Caco-2 (cell line): ENCODE data around the gene HK1. TPM values are rescaled to one million over a fixed set of nuclear protein-coding genes. Genes with fewer than 3 reads are reported as not detected.

Source experiments
- BruUV-seq: library from RNA; stranded (reverse); fragments of 400-500 nt; replicated peaks from 2 replicates; lab custom pipeline; 2021; lab: Mats Ljungman, UMichigan
- CTCF ChIA-PET: fragments of 300-600 bp; sonication (Branson Sonifier 250); formaldehyde crosslinking; loops from one replicate; lab custom pipeline; 2022; ENCODE audit warnings: antibody characterized with exemption; lab: Charles Lee
- POLR2A ChIA-PET: fragments of 300-600 bp; sonication (Branson Sonifier 250); formaldehyde crosslinking; loops from one replicate; lab custom pipeline; 2022; ENCODE audit warnings: antibody characterized with exemption; lab: Charles Lee
- DNase-seq, 2 experiments: peaks; one replicate each; pipeline versions ENCODE4 v3.0.0 to v3.0.0-alpha.2; 2020 to 2022
- H3K27me3 ChIP-seq: replicated peaks from 2 replicates; pipeline ENCODE4 v1.6.0; 2011; ENCODE audit warnings: low read length; ENCODE audit not compliant: control insufficient read depth, insufficient read depth
- H3K36me3 ChIP-seq: 2 replicates; pipeline ENCODE4 v1.5.1; 2011; ENCODE audit warnings: low read length; ENCODE audit not compliant: control insufficient read depth, insufficient read depth
- H3K4me1 ChIP-seq: fragments of 250-450 bp; sonication (Bioruptor Pico); 2 replicates; pipeline ENCODE4 v1.5.1; 2020; ENCODE audit warnings: mild to moderate bottlenecking
- H3K4me3 ChIP-seq: 2 replicates; pipeline ENCODE4 v1.5.1; 2011; ENCODE audit warnings: low read depth, mild to moderate bottlenecking, control low read depth, low read length
- H3K9me3 ChIP-seq: fragments of 250-450 bp; sonication (Bioruptor Pico); 2 replicates; pipeline ENCODE4 v1.5.1; 2020; ENCODE audit warnings: mild to moderate bottlenecking, moderate library complexity
- H3K27ac Mint-ChIP-seq: one replicate; pipeline ENCODE4 v1.8.0; 2022; ENCODE audit warnings: mixed read lengths; ENCODE audit not compliant: unreplicated experiment
- H3K27me3 Mint-ChIP-seq: one replicate; pipeline ENCODE4 v1.8.0; 2022; ENCODE audit warnings: mixed read lengths; ENCODE audit not compliant: insufficient read depth, unreplicated experiment
- H3K36me3 Mint-ChIP-seq: one replicate; pipeline ENCODE4 v1.8.0; 2022; ENCODE audit warnings: mild to moderate bottlenecking, mixed read lengths; ENCODE audit not compliant: insufficient read depth, unreplicated experiment
- H3K4me1 Mint-ChIP-seq: one replicate; pipeline ENCODE4 v1.8.0; 2022; ENCODE audit warnings: low read depth, mixed read lengths; ENCODE audit not compliant: unreplicated experiment
- H3K4me3 Mint-ChIP-seq: one replicate; pipeline ENCODE4 v1.8.0; 2022; ENCODE audit warnings: mild to moderate bottlenecking, moderate library complexity, mixed read lengths; ENCODE audit not compliant: unreplicated experiment
- H3K9me3 Mint-ChIP-seq: one replicate; pipeline ENCODE4 v1.8.0; 2022; ENCODE audit warnings: mixed read lengths; ENCODE audit not compliant: unreplicated experiment
- intact Hi-C: fragments of 100-400 bp; cut with micrococcal nuclease; formaldehyde crosslinking; loops from one replicate; pipeline ENCODE4 v1.10.0; 2022; ENCODE audit not compliant: unreplicated experiment
- total RNA-seq: library from RNA; stranded (reverse); gene quantifications from 2 replicates; pipeline ENCODE4 v1.2.3, GENCODE V29; 2022
- TF ChIP-seq, protein P1 (sequence below), 2 experiments: fragments of 200-600 bp in 1 of 2; IDR thresholded peaks; 1 replicate in 1 of 2; 2 replicates in 1 of 2; pipeline versions ENCODE4 v1.5.1 to v1.8.0; 2011 to 2022; ENCODE audit warnings: antibody characterized with exemption in 1 of 2, control low read depth in 1 of 2, inconsistent platforms in 1 of 2, low read depth in 1 of 2, low read length in 1 of 2, mild to moderate bottlenecking in 1 of 2, moderate library complexity in 1 of 2; ENCODE audit not compliant: insufficient read depth in 1 of 2, severe bottlenecking in 1 of 2, unreplicated experiment in 1 of 2

HK1 gene
- total RNA-seq, 1 experiment from 2014 or later = 35.4 TPM

DNA sequence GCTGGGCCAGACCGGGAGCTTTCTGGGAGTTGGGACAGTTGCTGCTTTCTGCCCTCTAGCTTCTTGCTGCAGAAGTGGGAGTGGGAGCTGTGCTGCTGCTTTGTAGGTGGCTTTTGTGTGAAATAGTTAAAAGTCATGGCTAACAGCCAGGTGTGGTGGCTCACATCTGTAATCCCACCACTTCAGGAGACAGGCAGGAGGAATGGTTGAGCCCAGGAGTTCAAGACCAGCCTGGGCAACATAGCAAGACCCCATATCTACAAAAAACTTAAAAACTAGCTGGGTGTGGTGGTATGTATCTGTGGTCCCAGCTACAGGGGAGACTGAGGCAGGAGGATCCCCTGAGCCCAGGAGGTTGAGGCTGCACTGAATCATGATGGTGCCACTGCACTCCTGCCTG lies 124.8 kb downstream of the HK1 start:
- H3K4me3 ChIP-seq = no peak overlapping the region
- POLR2A ChIA-PET = no interaction called here
- H3K27me3 ChIP-seq = no peaks in the 10 kb centered on the region
- Mint-ChIP-seq H3K9me3 (no peaks in the 10 kb centered on the region), H3K36me3 (peaks cover 18% of the 10 kb centered on the region), H3K27ac (no peak overlapping the region), H3K27me3 (no peaks in the 10 kb centered on the region), H3K4me3 (no peak overlapping the region), H3K4me1 (peaks cover 2% of the 10 kb centered on the region)
- H3K9me3 ChIP-seq = no peaks in the 10 kb centered on the region
- TF ChIP-seq, protein P1, sequence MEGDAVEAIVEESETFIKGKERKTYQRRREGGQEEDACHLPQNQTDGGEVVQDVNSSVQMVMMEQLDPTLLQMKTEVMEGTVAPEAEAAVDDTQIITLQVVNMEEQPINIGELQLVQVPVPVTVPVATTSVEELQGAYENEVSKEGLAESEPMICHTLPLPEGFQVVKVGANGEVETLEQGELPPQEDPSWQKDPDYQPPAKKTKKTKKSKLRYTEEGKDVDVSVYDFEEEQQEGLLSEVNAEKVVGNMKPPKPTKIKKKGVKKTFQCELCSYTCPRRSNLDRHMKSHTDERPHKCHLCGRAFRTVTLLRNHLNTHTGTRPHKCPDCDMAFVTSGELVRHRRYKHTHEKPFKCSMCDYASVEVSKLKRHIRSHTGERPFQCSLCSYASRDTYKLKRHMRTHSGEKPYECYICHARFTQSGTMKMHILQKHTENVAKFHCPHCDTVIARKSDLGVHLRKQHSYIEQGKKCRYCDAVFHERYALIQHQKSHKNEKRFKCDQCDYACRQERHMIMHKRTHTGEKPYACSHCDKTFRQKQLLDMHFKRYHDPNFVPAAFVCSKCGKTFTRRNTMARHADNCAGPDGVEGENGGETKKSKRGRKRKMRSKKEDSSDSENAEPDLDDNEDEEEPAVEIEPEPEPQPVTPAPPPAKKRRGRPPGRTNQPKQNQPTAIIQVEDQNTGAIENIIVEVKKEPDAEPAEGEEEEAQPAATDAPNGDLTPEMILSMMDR (IDR thresholded peaks at IDR 0.05; ENCODE audit: insufficient read depth in 1 of 2, low read depth in 1 of 2, low read length in 1 of 2, severe bottlenecking in 1 of 2, unreplicated experiment in 1 of 2) = no peak
- no peaks in the 10 kb centered on the region for H3K36me3 ChIP-seq
- intact Hi-C loops = no loop called here
- peaks cover 2% of the 10 kb centered on the region; the same call in 1 of the 2 replicates for H3K4me1 ChIP-seq
- DNase-seq = no peak
- CTCF ChIA-PET = no interaction called here
- no TSS peak for BruUV-seq

DNA sequence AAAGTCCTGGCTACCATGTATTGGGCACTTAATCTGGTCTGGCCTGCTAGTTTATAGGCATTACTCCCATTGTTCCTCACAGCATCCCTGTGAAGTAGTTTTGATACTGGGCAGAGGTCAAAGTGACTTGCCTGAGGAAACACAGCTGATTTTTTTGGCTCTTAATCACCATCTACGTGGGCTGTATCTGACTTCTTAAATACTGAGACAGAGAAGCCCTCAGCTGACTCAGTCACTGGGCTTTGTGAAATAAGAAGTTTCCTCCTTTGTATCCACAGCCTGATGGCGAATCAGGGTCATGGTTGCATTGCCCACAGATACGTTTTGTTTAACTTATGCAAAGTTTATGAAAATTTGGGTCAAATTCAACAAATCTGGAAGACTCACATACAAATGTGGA lies 125.2 kb downstream of the HK1 start:
- Mint-ChIP-seq H3K27ac (no peak overlapping the region), H3K4me1 (peaks cover 7% of the 10 kb centered on the region), H3K4me3 (no peak overlapping the region), H3K9me3 (no peaks in the 10 kb centered on the region), H3K27me3 (no peaks in the 10 kb centered on the region), H3K36me3 (peaks cover 18% of the 10 kb centered on the region)
- H3K36me3 ChIP-seq = no peaks in the 10 kb centered on the region
- TF ChIP-seq, protein P1 (IDR thresholded peaks at IDR 0.05; ENCODE audit: insufficient read depth in 1 of 2, low read depth in 1 of 2, low read length in 1 of 2, severe bottlenecking in 1 of 2, unreplicated experiment in 1 of 2) = no peak
- no TSS peak for BruUV-seq
- peaks cover 6% of the 10 kb centered on the region; the same call in 1 of the 2 replicates for H3K4me1 ChIP-seq
- POLR2A ChIA-PET = no interaction called here
- no peak for DNase-seq
- intact Hi-C loops = no loop called here
- no peaks in the 10 kb centered on the region for H3K27me3 ChIP-seq
- CTCF ChIA-PET = interaction anchor here (0.7 kb wide), 1 partner anchor 112 kb away, joined by 6 read pairs; no protein-coding TSS in a partner anchor
- no peaks in the 10 kb centered on the region for H3K9me3 ChIP-seq
- H3K4me3 ChIP-seq = no peak overlapping the region

DNA sequence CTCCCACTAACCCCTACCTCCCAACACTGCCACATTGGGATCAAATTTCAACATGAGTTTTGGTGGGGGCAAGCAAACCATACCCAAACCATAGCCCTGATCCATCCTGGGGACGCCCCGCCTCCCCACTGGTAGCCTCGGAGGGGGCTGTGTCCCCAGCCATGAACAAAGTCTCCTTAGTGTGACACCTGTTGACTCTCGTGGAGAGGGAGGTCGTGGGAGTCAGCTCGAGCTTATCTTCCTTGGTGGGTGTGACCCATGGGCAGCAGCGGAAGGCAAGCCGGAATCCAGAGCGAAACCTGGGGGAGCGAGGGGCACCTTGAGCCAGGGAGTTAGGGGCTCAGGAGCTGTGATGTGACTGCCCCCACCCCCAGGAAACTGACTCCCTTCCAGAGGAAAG lies 126.5 kb downstream of the HK1 start:
- H3K27me3 ChIP-seq = no peaks in the 10 kb centered on the region
- CTCF ChIA-PET = interaction anchor here (0.8 kb wide), 1 partner anchor 232 kb away, joined by 3 read pairs; no protein-coding TSS in a partner anchor
- H3K4me3 ChIP-seq = no peak overlapping the region
- intact Hi-C loops = loop anchor here (1.0 kb wide), 1 partner anchor 26 kb away; no protein-coding TSS in a partner anchor
- no peaks in the 10 kb centered on the region for H3K36me3 ChIP-seq
- Mint-ChIP-seq H3K9me3 (no peaks in the 10 kb centered on the region), H3K4me1 (peaks cover 8% of the 10 kb centered on the region), H3K27ac (no peak overlapping the region), H3K36me3 (peaks cover 17% of the 10 kb centered on the region), H3K4me3 (no peak overlapping the region), H3K27me3 (no peaks in the 10 kb centered on the region)
- TF ChIP-seq, protein P1 (IDR thresholded peaks at IDR 0.05; ENCODE audit: insufficient read depth in 1 of 2, low read depth in 1 of 2, low read length in 1 of 2, severe bottlenecking in 1 of 2, unreplicated experiment in 1 of 2) = no peak
- POLR2A ChIA-PET = no interaction called here
- H3K4me1 ChIP-seq = peaks cover 13% of the 10 kb centered on the region
- no TSS peak for BruUV-seq
- H3K9me3 ChIP-seq = no peaks in the 10 kb centered on the region
- no peak for DNase-seq
